Stimulated activated CD4-positive, alpha-beta T cell treated with anti-CD3 and anti-CD28 coated beads, Interleukin-4, amount 100 ng/mL, for 4 hours (primary cell): Measurements from ENCODE around the gene NR1D1.
"Not testable (repeated sequence)": the region's sequence is repeated elsewhere in the genome, so short reads cannot be mapped to it uniquely, and the experiment has no call there.

Source experiments
- DNase-seq, 2 experiments: peaks; one replicate each; pipeline ENCODE4 v3.0.0-alpha.2; 2020

Gene NR1D1

DNA sequence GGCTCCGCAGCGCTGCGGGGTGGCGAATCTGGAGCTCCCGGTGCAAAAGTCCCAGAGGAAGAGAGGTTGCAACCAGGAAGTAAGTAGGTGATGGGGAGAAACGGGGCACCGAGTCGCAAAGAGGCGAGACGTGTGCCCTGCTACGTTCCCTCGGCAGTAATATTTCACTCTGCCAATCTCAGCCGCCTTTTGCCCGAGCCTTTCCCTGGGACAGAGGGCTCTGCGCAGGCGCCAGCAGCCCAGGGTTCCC, at the start of gene NR1D1:
TSS of gene NR1D1 (minus strand) at position 171 of the 250 bp plus-strand sequence. CDS start 495 bp downstream, outside the sequence.
- DNase-seq = no peak

DNA sequence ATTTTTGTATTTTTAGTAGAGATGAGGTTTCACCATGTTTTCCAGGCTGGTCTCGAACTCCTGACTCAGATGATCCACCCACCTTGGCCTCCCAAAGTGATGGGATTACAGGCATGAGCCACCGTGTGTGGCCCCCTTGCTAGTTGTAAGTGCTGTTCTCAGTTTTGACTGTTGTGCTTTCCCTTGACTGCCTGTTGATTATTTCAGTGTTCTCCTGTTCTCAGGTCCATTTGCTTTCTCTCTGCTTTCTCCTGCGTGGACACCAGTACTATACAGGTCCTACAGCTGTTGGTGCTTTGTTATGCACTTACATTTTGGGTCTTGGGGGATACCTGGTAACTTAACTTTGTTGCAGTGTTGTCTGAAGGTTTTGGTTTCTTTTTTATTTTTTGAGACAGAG, 48.1 kb upstream of the NR1D1 start:
- DNase-seq = no peak

DNA sequence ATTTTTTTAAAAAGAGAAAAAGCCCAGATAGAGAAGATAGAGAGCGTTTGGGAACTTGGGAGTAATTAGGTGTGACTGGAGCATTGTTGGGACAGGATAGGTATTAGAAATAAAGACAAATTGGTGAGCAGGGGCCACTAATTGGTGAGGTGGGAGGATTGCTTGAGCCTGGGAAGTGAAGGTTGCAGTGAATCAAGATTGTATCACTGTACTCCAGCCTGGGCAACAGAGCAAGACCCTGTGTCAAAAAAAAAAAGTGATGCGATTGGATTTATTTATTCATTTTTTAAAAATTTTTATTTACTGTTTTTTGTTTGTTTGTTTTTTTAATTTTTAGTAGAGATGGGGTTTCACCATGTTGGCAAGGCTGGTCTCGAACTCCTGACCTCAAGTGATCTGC, 45.1 kb upstream of the NR1D1 start:
- DNase-seq = no peak

DNA sequence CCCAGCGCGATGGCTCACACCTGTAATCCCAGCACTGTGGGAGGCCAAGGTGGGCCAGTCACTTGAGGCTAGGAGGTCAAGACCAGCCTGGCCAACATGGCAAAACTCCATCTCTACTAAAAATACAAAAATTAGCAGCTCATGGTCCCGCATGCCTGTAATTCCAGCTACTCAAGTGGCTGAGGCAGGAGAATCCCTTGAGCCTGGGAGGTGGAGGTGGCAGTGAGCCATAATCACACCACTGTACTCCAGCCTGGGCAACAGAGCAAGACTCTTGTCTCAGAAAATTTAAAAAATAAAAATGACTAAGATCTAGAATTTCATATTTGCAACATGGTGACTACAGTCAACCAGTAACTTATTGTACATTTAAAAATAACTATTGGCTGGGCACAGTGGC, 42.8 kb upstream of the NR1D1 start:
- not testable (repeated sequence) for DNase-seq

DNA sequence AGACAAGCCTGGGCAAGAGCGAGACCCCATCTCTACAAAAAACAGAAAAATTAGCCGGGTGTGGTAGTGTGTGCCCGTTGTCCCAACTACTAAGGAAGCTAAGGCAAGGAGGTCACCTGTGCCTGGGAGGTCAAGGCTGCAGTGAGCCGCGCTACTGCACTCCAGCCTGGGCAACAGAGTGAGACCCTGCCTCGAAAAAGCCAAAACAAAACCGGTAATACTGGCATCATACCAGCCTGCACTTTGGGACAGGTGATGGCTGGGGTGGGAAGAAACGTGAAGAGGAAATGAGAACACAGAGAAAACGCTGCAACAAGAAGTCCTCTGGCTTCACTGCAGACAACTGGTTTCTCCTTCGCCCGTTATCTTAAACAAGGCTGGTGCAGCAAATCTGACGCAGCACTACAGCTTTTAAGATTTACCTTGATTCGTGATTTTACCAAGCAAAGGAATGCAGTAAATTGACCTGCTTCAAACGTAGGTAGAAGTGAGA, 39.2 kb upstream of the NR1D1 start:
- DNase-seq = no peak

DNA sequence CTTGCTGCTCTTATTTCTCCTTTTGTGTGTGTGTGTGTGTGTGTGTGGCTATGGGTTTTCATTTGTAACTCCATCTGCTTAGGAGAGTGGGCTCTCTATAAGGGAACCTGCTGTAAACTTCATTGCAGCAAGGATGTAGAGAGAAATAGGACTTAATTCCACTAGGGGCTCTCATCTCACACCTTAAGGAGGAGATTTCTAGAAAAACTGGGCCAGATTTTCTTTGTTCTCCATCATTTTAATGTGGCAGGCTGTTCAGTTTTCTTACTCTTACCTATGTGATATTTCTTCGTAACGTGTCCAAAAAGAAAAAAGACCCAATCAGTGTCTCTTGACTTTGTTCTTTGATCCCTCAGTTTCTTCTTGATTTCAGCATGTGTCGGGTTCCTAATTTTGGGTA, 35.4 kb upstream of the NR1D1 start:
- no peak for DNase-seq

DNA sequence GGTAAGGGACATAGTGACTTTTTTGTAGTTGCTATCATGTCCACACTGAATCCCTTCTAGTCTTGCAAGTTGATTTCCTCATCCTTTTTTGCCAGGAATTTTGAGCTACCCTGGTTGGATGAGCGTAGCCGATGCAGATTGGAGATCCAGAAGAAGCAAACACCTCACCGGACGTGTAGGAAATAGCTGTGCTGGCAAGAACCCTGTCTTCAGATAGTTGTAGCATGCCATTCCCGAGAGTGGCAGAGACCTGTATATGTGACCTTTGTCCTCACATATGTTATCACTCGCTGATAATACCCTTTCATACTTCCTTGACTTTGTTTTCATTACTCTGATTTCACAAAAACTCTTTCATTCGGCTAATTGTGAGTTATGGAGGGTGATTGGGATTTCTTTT, 33.8 kb upstream of the NR1D1 start:
- DNase-seq = no peak

DNA sequence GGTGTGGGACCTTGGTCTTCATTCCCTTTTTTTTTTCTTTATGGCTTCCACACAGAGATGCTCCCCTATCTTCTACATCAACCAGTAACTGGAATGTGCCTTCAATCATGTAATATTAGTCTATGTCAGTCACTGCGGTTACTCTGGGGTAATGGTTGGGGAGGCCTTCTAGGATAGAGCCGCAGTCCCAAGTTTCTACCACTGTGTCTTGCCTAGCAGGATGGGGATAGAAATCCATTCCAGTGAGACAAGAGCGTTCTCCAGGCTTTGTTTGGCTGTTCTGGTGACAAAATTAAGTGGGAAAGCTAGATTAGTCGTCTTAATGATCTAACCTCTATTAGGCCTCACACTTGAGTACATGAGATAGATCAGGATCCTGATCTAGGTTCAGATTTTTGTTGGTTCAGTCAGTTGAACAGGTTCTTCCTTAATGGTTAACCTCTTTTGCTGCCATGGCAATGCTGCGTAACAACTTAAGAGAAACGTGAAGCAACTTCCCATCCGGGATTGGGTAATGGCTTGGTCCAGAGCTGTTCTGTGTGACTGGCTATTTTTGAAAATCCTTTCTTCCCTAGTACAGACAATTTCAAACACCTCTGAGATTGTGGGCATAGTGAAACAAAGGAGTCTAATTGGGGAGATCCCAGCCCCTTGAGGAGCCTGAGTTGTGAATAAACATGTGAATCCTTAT, 30.1 kb upstream of the NR1D1 start:
- no peak for DNase-seq

DNA sequence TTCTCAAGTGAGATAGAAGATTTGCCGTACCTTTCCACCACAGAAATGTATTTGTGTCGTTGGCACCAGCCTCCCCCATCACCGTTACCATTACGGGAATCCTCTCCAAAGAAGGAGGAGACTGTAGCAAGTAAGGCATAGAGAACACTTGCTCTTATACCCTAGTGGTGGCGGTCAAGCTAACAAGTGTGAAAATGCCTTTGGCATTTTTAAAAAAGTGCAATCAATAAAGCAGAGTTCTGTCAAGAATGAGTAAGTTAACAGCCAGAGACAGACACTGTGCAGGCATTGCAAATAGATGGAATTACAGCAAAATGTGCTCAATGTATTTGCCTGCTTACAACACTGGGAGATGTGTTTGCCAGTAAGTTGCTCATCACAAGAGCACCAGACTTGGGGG, 29.1 kb upstream of the NR1D1 start:
- no peak for DNase-seq

DNA sequence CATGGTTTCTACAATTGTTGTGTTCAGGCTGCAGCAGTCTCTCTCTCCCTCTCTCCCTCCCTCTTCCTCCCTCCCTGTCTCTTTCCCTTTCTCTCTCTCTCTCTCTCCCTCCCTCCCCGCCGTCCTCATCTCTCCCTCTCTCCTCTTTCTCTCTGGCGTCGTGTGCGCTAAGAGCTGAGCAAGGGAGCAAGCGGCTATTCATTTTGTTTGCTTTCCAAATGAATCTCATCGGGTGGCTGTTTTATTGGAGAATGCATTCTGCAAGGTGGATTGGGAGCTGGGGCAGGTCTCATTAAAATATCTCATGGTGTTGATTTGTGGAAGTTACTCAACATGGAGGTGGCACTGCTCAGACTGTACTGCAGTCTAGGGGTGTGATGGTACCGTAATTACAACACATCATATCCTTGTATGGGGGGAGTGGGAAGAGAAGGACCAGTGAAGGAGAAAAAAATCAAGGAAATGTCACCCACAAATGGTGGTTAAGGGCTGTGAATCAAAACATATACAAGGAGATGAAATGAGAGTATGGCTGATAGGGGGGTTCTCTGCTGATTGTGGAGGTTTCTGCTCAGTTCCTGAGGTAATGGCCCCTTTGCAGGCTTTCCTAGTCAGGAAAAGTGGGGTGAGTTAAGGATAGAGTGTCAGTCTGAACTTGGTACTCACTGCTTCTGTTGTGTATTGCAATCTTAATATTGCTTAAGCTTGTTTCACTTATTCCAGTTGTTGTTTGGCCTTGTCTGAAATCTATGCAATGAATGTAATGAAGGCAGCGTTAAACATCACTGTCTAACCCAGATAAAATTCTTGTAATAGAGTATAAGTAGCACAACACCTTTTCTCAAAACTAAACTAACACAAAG, 24.1 kb upstream of the NR1D1 start:
- DNase-seq = no peak

DNA sequence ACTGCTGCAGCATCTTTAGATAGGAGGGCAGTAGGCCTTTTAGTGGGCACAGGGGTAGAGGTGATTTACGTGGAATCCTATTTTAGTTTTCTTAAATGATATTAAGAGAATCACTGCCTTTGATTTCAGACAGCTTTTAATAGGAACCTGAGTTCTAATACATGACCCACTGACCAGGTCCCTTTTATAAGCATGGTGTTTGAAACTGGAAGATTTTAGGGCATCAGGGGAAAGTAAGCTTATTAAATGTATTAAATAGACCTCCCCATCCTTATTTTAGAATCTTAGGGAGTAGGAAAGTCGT, 23.4 kb upstream of the NR1D1 start:
- no peak for DNase-seq

DNA sequence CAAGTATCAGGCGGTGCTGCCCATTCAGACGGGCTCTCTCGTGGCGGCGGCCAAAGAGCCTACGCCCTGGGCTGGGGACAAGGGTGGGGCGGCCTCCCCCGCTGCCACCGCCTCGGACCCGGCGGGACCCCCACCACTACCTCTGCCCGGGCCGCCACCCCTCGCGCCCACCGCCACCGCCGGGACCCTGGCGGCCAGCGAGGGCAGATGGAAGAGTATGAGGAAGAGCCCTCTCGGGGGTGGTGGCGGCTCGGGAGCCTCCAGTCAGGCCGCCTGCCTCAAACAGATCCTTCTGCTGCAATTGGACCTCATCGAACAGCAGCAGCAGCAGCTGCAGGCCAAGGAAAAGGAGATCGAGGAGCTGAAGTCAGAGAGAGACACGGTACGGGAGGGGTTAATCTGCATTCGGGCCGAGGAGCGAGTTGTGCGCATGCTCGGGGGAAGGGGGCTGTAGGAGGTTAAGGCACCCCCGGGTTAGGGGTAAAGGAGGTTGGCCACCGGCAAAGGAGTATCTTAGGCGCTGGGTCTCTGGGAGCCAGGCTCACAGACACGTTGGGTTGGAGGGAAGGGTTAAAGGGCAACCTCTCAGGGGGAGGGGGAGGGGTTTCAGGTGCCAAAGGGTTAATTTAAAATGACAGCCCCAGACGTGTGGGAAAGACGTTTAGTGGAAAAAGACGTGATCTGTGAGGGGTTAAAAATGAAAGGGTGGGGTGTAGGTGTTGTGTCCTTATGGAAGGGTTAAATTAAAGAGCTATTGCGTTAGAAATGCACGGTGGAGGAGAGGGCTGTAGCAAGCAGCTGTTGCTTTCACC, 22.8 kb upstream of the NR1D1 start:
- DNase-seq = peak; percentile 55 to 56

DNA sequence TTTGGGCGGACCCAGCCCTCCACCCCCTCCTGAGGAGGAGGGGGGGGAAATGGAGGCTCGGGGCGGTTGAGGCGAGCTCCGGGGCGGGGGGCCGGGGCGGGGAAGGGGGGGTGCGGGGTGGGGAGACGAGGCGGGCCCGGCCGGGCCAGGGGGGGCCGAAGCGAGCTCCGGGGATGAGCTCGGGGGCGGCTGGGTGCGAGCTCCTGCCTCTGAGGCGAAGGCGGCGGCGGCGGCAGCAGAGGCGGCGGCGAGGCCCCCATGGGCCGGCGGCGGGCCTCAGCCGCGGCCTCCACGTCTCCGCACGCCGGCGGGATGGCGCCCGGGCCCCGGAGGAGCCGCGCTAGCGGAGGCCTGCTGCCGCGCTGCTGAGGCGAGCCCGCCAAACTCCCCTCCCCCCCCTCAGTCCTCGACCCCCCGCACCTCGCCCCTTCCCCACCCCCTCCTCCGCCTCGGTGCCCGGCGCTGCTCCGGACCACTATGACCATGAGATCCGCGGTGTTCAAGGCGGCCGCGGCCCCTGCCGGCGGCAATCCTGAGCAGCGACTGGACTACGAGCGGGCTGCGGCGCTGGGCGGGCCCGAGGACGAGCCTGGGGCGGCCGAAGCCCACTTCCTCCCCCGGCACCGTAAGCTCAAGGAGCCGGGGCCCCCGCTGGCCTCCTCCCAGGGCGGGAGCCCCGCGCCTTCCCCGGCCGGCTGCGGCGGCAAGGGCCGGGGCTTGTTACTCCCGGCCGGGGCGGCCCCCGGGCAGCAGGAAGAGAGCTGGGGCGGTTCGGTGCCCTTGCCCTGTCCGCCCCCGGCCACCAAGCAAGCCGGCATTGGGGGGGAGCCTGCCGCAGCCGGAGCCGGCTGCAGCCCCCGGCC, 22.0 kb upstream of the NR1D1 start:
- DNase-seq = peak in 1 of 2 experiments; percentile 35

DNA sequence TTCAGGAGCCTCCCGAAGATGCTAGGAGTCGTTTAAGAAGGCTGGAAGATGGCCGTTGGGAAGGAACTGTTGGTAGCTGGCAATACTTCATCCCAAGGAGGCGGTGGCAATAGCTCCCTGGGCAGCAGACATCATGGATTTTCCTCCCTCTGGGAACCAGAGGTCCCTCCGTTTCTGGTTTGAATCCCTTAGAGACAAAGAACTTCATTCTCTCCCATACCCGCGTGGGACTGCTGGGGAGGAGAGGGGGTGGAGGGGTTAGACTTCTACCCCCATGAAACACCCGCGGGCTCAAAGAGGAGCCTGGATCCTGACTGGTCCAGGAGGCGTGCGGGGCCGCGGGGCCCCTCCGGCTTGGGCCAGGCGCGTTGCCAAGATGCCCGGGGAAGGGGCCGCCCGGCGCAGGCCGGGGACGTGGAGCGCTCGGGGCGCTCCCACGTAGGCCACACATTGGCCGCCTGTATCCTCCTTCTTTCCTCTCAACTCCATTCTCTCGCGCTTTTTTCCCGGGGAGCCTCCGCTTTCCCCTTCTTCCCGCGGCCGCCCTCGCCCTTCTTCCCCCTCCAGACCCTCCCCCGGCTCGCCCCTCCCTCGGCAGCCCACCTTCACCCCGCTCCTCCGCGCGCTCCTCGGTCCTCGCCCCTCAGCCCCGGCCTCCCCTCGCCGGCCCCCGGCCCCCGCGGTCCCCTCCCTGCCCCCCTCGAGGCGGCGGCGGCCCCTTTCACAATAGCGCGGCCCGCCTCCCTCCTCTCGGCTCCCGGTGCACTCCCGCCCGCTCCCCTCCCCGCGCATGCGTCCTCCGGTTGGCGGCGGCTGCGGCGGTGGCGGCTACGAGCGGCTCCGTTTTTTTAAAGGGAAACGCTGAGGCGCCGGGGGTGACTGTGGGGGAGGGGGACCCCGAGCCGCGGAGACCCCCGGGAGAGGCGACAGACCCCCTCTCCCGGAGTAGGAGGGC, 21.1 kb upstream of the NR1D1 start, which contains the start of gene MSL1:
TSS of gene MSL1 (plus strand) at position 791 of the 955 bp plus-strand sequence. CDS start 642 bp downstream, outside the sequence.
- peak; percentile 83 to 86 for DNase-seq

DNA sequence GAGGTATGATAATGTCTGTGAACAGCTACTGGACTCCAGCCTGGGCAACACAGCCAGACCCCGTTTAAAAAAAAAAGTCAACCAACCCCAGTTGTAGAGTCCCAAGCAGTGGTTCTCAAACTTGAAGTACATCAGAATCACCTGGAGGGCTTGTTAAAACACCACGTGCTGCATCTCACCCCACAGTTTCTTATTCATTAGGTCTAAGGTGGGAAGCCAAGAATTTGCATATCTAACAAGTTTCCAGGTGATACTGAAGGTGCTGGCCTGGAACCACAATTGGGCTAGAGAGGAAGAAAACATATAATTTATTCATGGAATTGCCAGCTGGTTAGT, 14.7 kb upstream of the NR1D1 start:
- no peak for DNase-seq

DNA sequence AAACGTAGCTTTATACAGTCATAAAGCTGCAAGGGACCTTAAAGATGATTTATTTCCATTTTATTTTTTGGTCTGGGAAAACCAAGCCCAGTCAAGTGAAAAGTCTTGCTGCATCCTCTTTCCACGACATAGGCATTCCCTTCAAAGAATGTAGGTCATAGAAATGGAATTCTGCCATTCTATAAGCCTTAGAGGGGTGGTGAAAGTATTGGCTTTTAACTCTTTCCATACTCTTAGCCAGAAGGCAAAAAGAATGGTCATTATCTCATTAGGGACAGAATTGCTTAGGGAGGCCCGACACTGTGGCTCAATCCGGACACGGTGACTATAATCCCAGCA, 13.5 kb upstream of the NR1D1 start:
- DNase-seq = no peak

DNA sequence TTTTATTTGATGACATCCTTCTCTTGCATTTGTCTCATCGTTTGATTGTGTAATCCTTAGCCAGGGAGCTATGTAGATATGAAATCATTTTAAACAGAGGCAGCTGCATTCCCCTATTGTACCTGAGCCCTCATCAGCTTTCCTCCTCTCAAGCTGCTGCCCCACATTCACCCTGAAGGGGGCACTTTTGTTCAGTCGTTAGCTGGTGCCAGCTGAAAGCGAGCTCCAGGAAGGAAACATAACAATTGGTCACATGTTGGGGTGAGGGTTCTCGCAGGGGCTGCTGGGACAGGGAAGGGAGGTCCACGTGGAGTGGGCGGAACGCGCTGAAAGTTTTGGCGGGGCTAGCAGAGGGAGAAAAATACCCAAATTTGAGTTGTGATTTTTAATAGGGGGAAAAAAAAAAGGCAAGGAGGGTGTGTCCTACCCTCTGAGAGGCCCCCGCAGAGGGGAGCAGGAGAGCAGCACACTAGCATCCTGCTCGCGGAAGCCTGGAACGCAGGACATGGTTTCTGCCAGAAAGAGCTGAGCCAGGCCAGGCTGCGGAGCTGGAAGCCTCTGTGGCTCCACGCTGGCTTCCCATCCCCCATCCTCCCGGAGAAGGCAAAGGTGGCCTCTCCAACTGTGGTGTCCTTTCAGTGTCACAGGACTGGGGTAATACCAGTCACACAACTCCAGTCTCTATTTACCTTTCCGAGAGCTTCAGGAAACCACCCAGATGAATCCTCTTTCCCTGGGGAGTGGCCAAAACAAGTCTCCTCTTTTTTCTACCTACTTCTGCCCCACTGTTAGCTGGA, 12.9 kb upstream of the NR1D1 start:
- DNase-seq = peak; percentile 85 to 92

DNA sequence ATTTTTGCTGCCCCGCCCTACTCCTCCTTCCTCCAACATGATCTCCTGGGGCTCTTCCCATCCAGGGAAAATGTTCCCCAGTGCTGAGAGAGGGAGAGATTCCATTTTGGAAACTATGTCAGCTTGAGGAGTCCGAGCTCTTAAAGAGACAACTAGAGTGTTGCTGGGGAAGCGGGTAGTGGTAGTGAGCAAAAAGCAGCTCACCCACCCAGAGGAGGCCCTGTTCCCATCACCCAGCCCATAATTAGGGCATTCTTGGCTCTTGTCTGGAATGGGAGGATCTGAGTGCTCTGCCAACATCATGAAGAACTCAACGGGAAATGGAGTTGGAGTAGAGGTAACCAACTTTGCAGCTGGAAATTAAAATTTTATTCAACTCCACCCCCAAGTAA, 12.3 kb upstream of the NR1D1 start:
- no peak for DNase-seq

DNA sequence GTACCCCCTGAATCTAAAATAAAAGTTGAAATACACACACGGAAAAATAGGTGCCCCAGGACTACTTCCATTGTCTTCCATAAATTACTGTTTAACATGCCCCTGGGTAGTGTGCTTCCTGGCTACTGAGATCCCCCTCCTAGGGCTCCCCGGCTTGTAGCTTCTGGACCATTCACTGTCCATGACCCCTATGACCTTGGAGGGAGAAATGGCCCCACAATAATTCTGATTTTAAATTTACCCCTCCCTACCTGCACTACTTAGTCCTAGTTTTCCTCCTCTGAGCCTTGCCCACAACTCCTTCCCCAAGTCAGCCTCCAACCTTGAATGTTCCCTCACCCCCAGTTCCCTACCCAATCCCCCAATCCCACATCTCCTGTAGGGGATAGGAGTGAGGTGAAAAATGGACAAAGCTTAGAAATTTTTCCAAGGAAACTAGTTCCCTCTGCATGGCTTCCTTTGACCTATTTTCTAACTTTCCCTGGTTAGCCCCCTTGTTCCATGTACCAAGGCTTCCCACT, 11.9 kb upstream of the NR1D1 start:
- no peak for DNase-seq
